ENCODE results near the gene RAB18.

GRCh38 chr10:27504007-27504807 lies at the start of gene RAB18:
- TF ChIP-seq, protein P1, sequence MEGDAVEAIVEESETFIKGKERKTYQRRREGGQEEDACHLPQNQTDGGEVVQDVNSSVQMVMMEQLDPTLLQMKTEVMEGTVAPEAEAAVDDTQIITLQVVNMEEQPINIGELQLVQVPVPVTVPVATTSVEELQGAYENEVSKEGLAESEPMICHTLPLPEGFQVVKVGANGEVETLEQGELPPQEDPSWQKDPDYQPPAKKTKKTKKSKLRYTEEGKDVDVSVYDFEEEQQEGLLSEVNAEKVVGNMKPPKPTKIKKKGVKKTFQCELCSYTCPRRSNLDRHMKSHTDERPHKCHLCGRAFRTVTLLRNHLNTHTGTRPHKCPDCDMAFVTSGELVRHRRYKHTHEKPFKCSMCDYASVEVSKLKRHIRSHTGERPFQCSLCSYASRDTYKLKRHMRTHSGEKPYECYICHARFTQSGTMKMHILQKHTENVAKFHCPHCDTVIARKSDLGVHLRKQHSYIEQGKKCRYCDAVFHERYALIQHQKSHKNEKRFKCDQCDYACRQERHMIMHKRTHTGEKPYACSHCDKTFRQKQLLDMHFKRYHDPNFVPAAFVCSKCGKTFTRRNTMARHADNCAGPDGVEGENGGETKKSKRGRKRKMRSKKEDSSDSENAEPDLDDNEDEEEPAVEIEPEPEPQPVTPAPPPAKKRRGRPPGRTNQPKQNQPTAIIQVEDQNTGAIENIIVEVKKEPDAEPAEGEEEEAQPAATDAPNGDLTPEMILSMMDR (IDR thresholded peaks at IDR 0.05), result no peak
- peak in 1 of 4 donors; percentile 76 for TF ChIP-seq EP300 (IDR thresholded peaks at IDR 0.05)
